ENCODE data around the gene ERBB4.

GRCh38 chr2:211333377-211333776 lies 1205.2 kb downstream of the ERBB4 start:
- TF ChIP-seq CTCF (IDR thresholded peaks at IDR 0.05) = no peak
- no peak for TF ChIP-seq POLR2AphosphoS5 (IDR thresholded peaks at IDR 0.05; ENCODE audit: low read depth, low read length)
- no peak for TF ChIP-seq TCF7L2 (IDR thresholded peaks at IDR 0.05; ENCODE audit: low read depth, low read length)
- no peak for TF ChIP-seq REST (IDR thresholded peaks at IDR 0.05; ENCODE audit: insufficient read depth in 1 of 2, low read depth in 2 of 2, low read length in 1 of 2)
- TF ChIP-seq SIN3A (IDR thresholded peaks at IDR 0.05; ENCODE audit: borderline replicate concordance, insufficient read depth, low read depth, low read length) = no peak
